SHP77 (cell line): ENCODE data around the gene GDI2.

Source experiments
- DNase-seq, 2 experiments: peaks; one replicate each; lab custom pipeline; 2025; lab: John Stamatoyannopoulos, UW

GDI2 gene

GRCh38 chr10:5741276-5741675, 72.0 kb downstream of the GDI2 start:
- no peak for DNase-seq

GRCh38 chr10:5738427-5738826, 74.8 kb downstream of the GDI2 start:
- no peak for DNase-seq

- DNase-seq = no peak
These were observed 75.9 kb downstream of the GDI2 start for GRCh38 chr10:5737352-5737751.

- DNase-seq = no peak
These were observed 76.6 kb downstream of the GDI2 start for GRCh38 chr10:5736591-5736990.

- DNase-seq = no peak
These were observed 78.1 kb downstream of the GDI2 start for GRCh38 chr10:5735119-5735518.

GRCh38 chr10:5732141-5732540, 81.1 kb downstream of the GDI2 start:
- no peak for DNase-seq

- no peak for DNase-seq
These were observed 81.7 kb downstream of the GDI2 start for GRCh38 chr10:5731559-5731958.

- DNase-seq = no peak
These were observed 82.5 kb downstream of the GDI2 start for GRCh38 chr10:5730766-5731165.

- DNase-seq = no peak
These were observed 89.5 kb downstream of the GDI2 start for GRCh38 chr10:5723692-5724091.

- DNase-seq = no peak
These were observed 93.1 kb downstream of the GDI2 start for GRCh38 chr10:5720182-5720581.

- DNase-seq = no peak
These were observed 93.7 kb downstream of the GDI2 start for GRCh38 chr10:5719546-5719945.
